HEK293 (cell line): ENCODE measurements around the gene KANK4.

ENCODE experiments used
- CTCF ChIP-seq: fragments of 450-650 bp; formaldehyde crosslinking; IDR thresholded peaks from 2 replicates; pipeline ENCODE4 v1.5.1; 2016; ENCODE audit warnings: missing biosample characterization, missing genetic modification characterization
- KLF16 ChIP-seq: fragments of 450-650 bp; formaldehyde crosslinking; IDR thresholded peaks from 2 replicates; pipeline ENCODE4 v1.5.1; 2017; ENCODE audit warnings: missing biosample characterization, missing genetic modification characterization
- ZEB2 ChIP-seq: fragments of 450-650 bp; formaldehyde crosslinking; IDR thresholded peaks from 2 replicates; pipeline ENCODE4 v1.5.1; 2016; ENCODE audit warnings: missing biosample characterization, missing genetic modification characterization
- ZNF114 ChIP-seq: fragments of 450-650 bp; formaldehyde crosslinking; IDR thresholded peaks from 2 replicates; pipeline ENCODE4 v1.5.0; 2017; ENCODE audit warnings: missing biosample characterization, missing genetic modification characterization
- ZNF157 ChIP-seq: fragments of 450-650 bp; formaldehyde crosslinking; IDR thresholded peaks from 2 replicates; pipeline ENCODE4 v1.5.1; 2016; ENCODE audit warnings: missing biosample characterization, missing genetic modification characterization
- ZNF16 ChIP-seq: fragments of 450-650 bp; formaldehyde crosslinking; IDR thresholded peaks from 2 replicates; pipeline ENCODE4 v1.5.1; 2016; ENCODE audit warnings: low read depth, missing biosample characterization, missing genetic modification characterization
- ZNF18 ChIP-seq: fragments of 450-650 bp; formaldehyde crosslinking; IDR thresholded peaks from 2 replicates; pipeline ENCODE4 v1.5.1; 2016; ENCODE audit warnings: missing biosample characterization, missing genetic modification characterization
- ZNF274 ChIP-seq, 2 experiments: fragments of 200-500 bp in 1 of 2; fragments of 450-650 bp in 1 of 2; sonication (Bioruptor generic) in 1 of 2; formaldehyde crosslinking in 1 of 2; IDR thresholded peaks; 2 replicates each; pipeline versions ENCODE4 v1.5.1 to v1.6.1; 2014 to 2016; ENCODE audit warnings: borderline replicate concordance in 1 of 2, inconsistent platforms in 1 of 2, low read length in 1 of 2, missing biosample characterization in 1 of 2, missing genetic modification characterization in 1 of 2
- ZNF558 ChIP-seq: fragments of 450-650 bp; formaldehyde crosslinking; IDR thresholded peaks from 2 replicates; pipeline ENCODE4 v1.5.1; 2016; ENCODE audit warnings: missing biosample characterization, missing genetic modification characterization
- ZNF76 ChIP-seq: fragments of 450-650 bp; formaldehyde crosslinking; IDR thresholded peaks from 2 replicates; pipeline ENCODE4; 2016; ENCODE audit warnings: low read depth, missing biosample characterization, missing genetic modification characterization, borderline replicate concordance
- ZSCAN18 ChIP-seq: fragments of 450-650 bp; formaldehyde crosslinking; IDR thresholded peaks from 2 replicates; pipeline ENCODE4 v1.5.1; 2016; ENCODE audit warnings: missing biosample characterization, missing genetic modification characterization
- TF ChIP-seq, protein P1 (sequence below): fragments of 450-650 bp; formaldehyde crosslinking; optimal IDR thresholded peaks from 2 replicates; pipeline ENCODE3; 2016; ENCODE audit warnings: missing biosample characterization, mild to moderate bottlenecking, missing genetic modification characterization
- TF ChIP-seq, protein P2 (sequence below): sonication (generic); formaldehyde crosslinking; IDR thresholded peaks from 2 replicates; pipeline ENCODE4 v1.8.1; 2022; ENCODE audit warnings: mild to moderate bottlenecking, moderate library complexity, missing genetic modification reagents
- TF ChIP-seq, protein P3 (sequence below): fragments of 450-650 bp; formaldehyde crosslinking; IDR thresholded peaks from 2 replicates; pipeline ENCODE4 v1.5.1; 2016; ENCODE audit warnings: missing biosample characterization, missing genetic modification characterization

GRCh38 chr1:62321446-62321845 lies 2.2 kb upstream of the KANK4 start:
- TF ChIP-seq ZSCAN18, result no peak
- no peak for TF ChIP-seq KLF16
- no peak for TF ChIP-seq CTCF (tag by site-specific recombination)
- TF ChIP-seq ZNF558 (tag by site-specific recombination), result no peak
- TF ChIP-seq, protein P1, sequence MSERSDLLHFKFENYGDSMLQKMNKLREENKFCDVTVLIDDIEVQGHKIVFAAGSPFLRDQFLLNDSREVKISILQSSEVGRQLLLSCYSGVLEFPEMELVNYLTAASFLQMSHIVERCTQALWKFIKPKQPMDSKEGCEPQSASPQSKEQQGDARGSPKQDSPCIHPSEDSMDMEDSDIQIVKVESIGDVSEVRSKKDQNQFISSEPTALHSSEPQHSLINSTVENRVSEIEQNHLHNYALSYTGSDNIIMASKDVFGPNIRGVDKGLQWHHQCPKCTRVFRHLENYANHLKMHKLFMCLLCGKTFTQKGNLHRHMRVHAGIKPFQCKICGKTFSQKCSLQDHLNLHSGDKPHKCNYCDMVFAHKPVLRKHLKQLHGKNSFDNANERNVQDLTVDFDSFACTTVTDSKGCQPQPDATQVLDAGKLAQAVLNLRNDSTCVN (tag by site-specific recombination), result no peak
- TF ChIP-seq ZEB2 (tag by site-specific recombination), result no peak
- TF ChIP-seq ZNF114 (tag by site-specific recombination), result no peak
- no peak for TF ChIP-seq ZNF157 (tag by site-specific recombination)
- TF ChIP-seq ZNF76 (tag by site-specific recombination), result no peak
- TF ChIP-seq, protein P2, sequence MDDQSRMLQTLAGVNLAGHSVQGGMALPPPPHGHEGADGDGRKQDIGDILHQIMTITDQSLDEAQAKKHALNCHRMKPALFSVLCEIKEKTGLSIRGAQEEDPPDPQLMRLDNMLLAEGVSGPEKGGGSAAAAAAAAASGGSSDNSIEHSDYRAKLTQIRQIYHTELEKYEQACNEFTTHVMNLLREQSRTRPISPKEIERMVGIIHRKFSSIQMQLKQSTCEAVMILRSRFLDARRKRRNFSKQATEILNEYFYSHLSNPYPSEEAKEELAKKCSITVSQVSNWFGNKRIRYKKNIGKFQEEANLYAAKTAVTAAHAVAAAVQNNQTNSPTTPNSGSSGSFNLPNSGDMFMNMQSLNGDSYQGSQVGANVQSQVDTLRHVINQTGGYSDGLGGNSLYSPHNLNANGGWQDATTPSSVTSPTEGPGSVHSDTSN, result no peak
- TF ChIP-seq ZNF274 (IDR thresholded peaks at IDR 0.05; ENCODE audit: low read length), result no peak
- no peak for TF ChIP-seq ZNF274 (tag by site-specific recombination; IDR thresholded peaks at IDR 0.05; ENCODE audit: borderline replicate concordance)
- TF ChIP-seq ZNF18 (tag by site-specific recombination), result no peak
- no peak for TF ChIP-seq ZNF16
- TF ChIP-seq, protein P3, sequence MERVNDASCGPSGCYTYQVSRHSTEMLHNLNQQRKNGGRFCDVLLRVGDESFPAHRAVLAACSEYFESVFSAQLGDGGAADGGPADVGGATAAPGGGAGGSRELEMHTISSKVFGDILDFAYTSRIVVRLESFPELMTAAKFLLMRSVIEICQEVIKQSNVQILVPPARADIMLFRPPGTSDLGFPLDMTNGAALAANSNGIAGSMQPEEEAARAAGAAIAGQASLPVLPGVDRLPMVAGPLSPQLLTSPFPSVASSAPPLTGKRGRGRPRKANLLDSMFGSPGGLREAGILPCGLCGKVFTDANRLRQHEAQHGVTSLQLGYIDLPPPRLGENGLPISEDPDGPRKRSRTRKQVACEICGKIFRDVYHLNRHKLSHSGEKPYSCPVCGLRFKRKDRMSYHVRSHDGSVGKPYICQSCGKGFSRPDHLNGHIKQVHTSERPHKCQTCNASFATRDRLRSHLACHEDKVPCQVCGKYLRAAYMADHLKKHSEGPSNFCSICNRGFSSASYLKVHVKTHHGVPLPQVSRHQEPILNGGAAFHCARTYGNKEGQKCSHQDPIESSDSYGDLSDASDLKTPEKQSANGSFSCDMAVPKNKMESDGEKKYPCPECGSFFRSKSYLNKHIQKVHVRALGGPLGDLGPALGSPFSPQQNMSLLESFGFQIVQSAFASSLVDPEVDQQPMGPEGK (tag by site-specific recombination), result no peak
